ENCODE results near the gene MEAF6.

GRCh38 chr1:37509181-37509580, 5.4 kb downstream of the MEAF6 start:
- TF ChIP-seq CTCF (IDR thresholded peaks at IDR 0.05): no peak
- no peak for TF ChIP-seq POLR2A (IDR thresholded peaks at IDR 0.05)

Measured in Peyer's patch (tissue), 4 donors.